GM19238 (cell line): ENCODE measurements around the gene LRRD1.
"Not testable (repeated sequence)": the region's sequence is repeated elsewhere in the genome, so short reads cannot be mapped to it uniquely, and the experiment has no call there.

Source experiments
- DNase-seq: peaks from one replicate; pipeline ENCODE4 v3.0.0; 2011; ENCODE audit warnings: low spot score; ENCODE audit not compliant: insufficient read length

The LRRD1 gene

GRCh38 chr7:92178928-92179924 is at the start of gene LRRD1:
TSS of gene LRRD1 (minus strand) at chr7:92179142. CDS start at chr7:92165202, 13,940 bp downstream.
- peak; percentile 72 for DNase-seq

GRCh38 chr7:92228742-92229141 is 49.8 kb upstream of the LRRD1 start:
- DNase-seq = no peak

- DNase-seq = no peak
These were observed 49.2 kb upstream of the LRRD1 start for GRCh38 chr7:92228100-92228499.

GRCh38 chr7:92226981-92227380 is 48.0 kb upstream of the LRRD1 start:
- no peak for DNase-seq

GRCh38 chr7:92221766-92222165 is 42.8 kb upstream of the LRRD1 start:
- DNase-seq = no peak

- no peak for DNase-seq
These were observed 27.7 kb upstream of the LRRD1 start for GRCh38 chr7:92206672-92207071.

- DNase-seq = no peak
These were observed 27.0 kb upstream of the LRRD1 start for GRCh38 chr7:92205987-92206386.

- no peak for DNase-seq
These were observed 21.8 kb upstream of the LRRD1 start for GRCh38 chr7:92200791-92201190.

- no peak for DNase-seq
These were observed 13.4 kb upstream of the LRRD1 start for GRCh38 chr7:92192326-92192725.

GRCh38 chr7:92189246-92189645 is 10.3 kb upstream of the LRRD1 start:
- not testable (repeated sequence) for DNase-seq

- DNase-seq = not testable (repeated sequence)
These were observed 5.4 kb upstream of the LRRD1 start for GRCh38 chr7:92184294-92184693.

GRCh38 chr7:92177362-92177761 is 1.6 kb downstream of the LRRD1 start:
- DNase-seq = no peak

- not testable (repeated sequence) for DNase-seq
These were observed 9.4 kb downstream of the LRRD1 start for GRCh38 chr7:92169529-92169928.

GRCh38 chr7:92161271-92161670 is 17.7 kb downstream of the LRRD1 start:
- no peak for DNase-seq

- DNase-seq = no peak
These were observed 20.0 kb downstream of the LRRD1 start for GRCh38 chr7:92158660-92159575.

- DNase-seq = no peak
These were observed 22.0 kb downstream of the LRRD1 start for GRCh38 chr7:92156990-92157389.

GRCh38 chr7:92155108-92155739 is 23.7 kb downstream of the LRRD1 start:
- DNase-seq = no peak

- DNase-seq = no peak
These were observed 28.4 kb downstream of the LRRD1 start for GRCh38 chr7:92150450-92151017.

GRCh38 chr7:92149736-92150239 is 29.2 kb downstream of the LRRD1 start:
- DNase-seq = no peak

GRCh38 chr7:92143192-92143880 is 35.6 kb downstream of the LRRD1 start:
- DNase-seq = not testable (repeated sequence)
